Adrenal gland (tissue), 5 donors: ENCODE results near the gene GLI1.

Experiments used
- POLR2A ChIP-seq, 2 donors: fragments of 450-650 bp; IDR thresholded peaks; one replicate each; pipeline ENCODE4 v1.6.1; 2017; ENCODE audit warnings: antibody characterized with exemption in 2 of 2, mild to moderate bottlenecking in 2 of 2, moderate library complexity in 1 of 2
- TF ChIP-seq, protein P1 (sequence below), 6 experiments: fragments of 450-650 bp in 4 of 6; fragments of 200-600 bp in 2 of 6; sonication (generic) in 1 of 6; IDR thresholded peaks; 1 replicate in 5 of 6; 2 replicates in 1 of 6; pipeline versions ENCODE4 v1.5.1 to v1.8.0; 2016 to 2021; ENCODE audit warnings: antibody characterized with exemption in 6 of 6, mild to moderate bottlenecking in 2 of 6, moderate library complexity in 1 of 6
- donor health status: DM: no; HTN: no; CAD: no.

DNA sequence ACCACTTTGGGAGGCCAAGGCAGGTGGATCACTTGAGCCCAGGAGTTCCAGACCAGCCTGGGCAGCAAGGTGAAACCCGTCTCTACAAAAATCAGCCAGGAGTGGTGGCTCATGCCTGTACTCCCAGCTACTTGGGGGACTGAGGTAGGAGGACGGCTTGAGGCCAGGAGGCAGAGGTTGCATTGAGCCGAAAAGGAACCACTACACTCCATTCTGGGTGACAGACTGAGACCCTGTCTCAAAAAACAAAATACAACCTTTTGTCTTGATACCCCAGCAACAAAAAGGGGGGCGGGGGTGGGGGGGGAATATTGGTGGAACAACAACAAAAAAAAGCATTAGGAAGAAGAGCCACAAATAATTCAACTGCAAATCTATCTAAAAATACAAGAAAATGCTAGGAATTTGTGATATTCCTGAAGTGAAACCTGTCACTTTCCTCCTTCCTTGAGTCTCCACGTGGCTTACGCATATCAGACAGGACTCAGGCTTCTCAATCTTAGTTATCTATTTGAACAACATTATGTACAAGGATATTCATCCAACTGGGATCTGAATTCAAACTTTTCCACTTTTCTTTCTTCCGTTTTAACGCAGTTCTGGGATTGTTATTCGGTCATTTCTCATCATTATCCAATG, 30.0 kb upstream of the GLI1 start:
- TF ChIP-seq POLR2A (IDR thresholded peaks at IDR 0.05): no peak
- TF ChIP-seq, protein P1, sequence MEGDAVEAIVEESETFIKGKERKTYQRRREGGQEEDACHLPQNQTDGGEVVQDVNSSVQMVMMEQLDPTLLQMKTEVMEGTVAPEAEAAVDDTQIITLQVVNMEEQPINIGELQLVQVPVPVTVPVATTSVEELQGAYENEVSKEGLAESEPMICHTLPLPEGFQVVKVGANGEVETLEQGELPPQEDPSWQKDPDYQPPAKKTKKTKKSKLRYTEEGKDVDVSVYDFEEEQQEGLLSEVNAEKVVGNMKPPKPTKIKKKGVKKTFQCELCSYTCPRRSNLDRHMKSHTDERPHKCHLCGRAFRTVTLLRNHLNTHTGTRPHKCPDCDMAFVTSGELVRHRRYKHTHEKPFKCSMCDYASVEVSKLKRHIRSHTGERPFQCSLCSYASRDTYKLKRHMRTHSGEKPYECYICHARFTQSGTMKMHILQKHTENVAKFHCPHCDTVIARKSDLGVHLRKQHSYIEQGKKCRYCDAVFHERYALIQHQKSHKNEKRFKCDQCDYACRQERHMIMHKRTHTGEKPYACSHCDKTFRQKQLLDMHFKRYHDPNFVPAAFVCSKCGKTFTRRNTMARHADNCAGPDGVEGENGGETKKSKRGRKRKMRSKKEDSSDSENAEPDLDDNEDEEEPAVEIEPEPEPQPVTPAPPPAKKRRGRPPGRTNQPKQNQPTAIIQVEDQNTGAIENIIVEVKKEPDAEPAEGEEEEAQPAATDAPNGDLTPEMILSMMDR (IDR thresholded peaks at IDR 0.05): no peak
